Glomerular visceral epithelial cell (primary cell): ENCODE measurements around the gene AOX1.
A peak's percentile ranks its signal among the peaks of the same experiment; 100 is the strongest.
"Not testable (repeated sequence)": the region's sequence is repeated elsewhere in the genome, so short reads cannot be mapped to it uniquely, and the experiment has no call there.

ENCODE experiments used
- DNase-seq: peaks from one replicate; pipeline ENCODE4 v3.0.0-alpha.2; 2016; ENCODE audit errors: extremely low spot score

Gene AOX1

DNA sequence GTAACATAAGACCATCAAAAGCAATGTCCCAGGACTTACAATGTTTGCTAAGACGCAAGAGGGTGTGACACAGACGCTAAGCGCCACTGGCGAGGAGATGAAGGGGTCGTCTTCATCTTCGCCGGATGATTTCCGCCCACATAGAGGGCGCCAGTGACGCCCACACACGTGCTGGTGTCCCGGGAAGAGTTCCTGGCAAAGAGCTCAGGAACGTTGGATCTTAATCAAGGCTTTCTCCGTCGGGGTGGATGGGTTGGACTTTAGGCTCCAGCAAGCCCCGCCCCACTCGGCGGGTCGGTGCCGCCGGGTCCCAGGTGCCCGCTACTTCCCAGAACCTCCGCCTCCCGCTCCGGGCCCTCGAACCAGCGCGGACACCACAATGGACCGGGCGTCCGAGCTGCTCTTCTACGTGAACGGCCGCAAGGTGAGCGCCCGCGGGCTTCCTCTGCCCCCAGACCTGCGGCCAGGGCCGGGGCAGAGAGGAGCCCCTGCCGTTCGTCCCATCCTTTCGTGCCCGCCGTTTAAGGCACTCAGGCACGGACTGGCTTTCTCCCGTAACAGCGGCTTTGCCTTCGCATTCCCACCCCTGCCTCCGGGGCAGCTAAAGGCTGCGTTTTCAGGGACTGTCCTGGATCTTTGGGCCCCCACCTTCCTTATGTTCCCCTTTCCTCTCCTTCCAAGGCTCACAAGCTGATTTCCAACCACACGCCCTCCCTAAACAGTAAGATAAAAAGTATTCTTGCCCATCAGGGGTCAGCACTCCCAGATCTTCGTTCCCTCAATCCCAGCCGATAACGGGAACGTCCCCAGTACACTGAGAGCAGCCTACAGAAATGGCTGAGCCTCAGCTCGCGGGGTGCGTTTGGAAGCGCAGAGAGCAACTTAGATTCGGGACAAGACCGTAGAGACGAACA, at the start of gene AOX1:
TSS of gene AOX1 (plus strand) at position 285 of the 914 bp plus-strand sequence. CDS start at position 380, 95 bp downstream.
- no peak for DNase-seq

DNA sequence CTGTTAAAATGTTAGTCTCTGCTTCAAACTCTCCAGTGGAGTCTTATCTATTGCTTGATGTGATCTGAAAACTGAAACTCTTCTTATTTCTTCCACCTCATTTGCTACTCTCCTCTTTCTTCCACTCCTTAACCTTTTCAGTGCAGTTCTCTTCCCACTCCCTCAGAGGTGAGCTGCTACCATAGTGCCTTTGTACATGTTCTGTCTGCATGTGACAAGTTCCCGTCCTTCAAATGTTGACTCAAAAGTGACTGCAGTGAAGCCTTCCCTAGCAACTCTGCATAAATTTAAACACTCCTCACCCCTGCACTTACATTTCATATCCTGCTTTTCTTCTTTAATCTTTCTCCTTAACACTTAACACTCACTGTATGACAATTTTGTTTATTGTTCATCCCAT, 47.7 kb upstream of the AOX1 start:
- DNase-seq = no peak

DNA sequence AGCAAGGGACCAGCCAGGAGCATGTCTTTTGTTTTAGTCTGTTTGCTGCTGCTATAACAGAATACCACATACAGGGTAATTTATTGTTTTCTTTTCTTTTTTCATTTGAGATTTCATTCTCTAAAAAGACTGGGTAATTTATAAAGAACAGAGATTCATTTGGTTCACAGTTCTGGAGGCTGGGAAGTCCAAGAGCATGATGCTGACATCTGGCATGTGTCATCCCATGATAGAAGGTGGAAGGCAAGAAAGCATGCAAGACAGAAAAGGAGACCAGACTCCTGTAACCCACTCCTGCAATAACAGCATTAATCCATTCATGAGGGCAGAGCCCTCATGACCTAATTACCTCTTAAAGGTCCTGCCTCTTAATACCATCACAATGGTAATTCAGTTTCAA, 45.0 kb upstream of the AOX1 start:
- no peak for DNase-seq

DNA sequence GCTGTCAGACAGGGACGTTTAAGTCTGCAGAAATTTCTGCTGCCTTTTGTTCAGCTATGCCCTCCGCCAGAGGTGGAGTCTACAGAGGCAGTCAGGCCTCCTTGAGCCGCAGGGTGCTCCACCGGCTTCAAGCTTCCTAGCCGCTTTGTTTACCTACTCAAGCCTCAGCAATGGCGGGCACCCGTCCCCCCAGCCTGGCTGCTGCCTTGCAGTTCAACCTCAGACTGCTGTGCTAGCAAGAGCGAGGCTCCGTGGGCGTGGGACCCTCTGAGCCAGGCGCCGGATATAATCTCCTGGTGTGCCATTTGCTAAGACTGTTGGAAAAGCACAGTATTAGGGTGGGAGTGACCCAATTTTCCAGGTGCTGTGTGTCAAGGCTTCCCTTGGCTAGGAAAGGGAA, 19.2 kb upstream of the AOX1 start:
- DNase-seq = not testable (repeated sequence)

DNA sequence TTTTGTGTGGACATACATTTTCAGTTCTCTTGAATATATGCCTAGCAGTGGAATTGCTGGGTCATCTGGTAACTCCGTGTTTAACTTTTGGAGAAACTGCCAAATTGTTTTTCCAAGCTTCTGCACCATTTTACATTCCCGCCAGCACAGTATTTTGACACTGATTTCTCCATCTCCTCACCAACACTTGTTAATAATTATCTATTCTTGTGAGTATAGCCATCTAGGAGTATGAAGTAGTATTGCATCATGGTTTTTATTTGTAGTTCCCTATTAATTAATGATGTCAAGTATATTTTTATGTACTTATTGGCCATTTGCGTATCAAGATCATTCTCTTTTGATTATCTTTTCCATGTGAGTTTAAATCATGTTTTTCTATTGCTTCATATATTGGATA, 17.9 kb upstream of the AOX1 start:
- DNase-seq = no peak

DNA sequence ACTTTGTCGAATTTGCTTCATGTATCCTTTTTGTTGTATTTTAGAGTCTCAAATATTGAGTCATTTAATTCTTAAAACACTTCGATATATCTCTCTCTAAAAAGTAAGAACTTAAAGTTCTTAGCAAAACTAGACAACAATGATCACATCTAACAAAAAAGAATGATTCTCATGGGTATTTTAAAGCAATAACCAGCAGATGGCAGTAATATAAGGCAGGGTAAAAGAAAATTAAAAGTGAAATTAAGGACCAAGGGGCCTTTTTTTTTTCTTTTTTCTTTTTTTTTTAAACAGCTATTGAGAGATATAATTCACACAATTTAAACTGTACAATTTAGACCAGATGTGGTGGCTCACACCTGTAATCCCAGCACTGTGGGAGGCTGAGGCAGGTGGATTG, 9.9 kb upstream of the AOX1 start:
- DNase-seq = no peak

DNA sequence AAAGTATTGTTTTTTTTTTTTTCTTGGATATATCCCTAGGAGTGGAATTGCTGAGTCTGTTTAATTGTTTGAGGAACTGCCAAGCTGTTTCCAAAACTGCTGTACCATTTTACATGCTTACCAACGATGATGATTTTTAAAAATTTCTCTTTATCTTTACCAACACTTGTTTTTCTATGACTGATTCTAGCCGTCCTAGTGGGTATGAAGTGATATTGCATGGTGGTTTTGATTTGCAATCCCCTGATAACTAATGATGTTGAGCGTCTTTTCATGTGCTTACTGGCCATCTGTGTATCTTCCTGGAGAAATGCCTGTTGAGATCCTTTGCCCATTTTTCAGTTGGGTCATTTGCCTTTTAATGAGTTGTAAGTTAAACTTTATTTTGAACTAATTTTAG, 8.8 kb upstream of the AOX1 start:
- no peak for DNase-seq

DNA sequence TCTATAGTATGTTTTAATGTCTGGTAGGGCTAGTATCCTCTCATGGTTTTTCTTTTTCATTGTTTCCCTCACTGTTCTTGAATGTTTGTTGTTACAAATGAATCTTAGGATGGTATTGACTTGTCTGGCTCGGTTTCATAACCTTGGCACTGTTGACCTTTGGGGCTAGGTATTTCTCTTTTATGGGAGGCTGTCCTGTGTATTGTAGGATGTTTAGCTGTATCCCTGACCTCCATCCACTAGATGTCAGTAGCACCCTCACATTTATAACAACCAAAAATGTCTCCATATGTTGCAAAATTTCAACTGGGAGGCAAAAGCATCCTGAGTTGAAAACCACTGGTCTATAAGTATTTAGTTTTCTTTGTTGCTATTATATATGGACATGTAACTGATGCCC, 7.0 kb upstream of the AOX1 start:
- DNase-seq = peak; percentile 46

DNA sequence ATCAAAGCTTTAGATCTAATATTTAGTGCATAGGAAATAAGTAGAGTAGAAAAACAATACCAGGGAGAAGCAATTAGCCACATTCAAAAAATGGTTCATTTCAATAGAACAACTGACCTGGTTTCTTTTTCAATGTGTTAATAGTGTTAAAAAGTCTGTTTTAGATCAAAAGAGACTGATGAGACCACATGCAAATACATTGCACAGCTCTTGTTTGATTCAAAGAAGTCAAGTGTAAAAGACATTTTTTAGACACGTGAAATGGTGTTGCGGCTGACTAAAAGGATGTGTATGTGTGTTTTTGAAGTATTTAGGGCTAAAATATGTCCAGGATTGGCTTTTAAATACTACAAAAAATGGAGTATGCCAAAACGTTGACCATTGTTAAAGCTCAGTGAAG, 1.2 kb upstream of the AOX1 start:
- no peak for DNase-seq

DNA sequence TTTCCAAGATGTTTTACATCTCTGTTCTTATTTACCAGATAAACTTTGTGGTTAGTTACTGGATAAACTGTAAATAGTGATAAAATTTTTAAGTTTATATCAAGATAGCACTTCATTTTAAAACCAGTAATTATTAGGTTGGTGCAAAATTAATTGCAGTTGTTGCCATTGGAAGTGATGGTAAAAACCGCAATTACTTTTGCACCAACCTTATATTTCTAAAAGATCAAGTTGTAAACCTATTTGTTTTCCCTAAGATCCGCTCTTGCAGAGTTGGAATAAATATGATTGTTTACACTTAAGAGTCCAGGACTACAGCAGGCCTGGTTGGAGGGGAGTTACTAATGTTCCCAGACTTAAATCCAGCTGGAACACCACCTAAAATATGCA, 479 bp upstream of the AOX1 start:
- no peak for DNase-seq

DNA sequence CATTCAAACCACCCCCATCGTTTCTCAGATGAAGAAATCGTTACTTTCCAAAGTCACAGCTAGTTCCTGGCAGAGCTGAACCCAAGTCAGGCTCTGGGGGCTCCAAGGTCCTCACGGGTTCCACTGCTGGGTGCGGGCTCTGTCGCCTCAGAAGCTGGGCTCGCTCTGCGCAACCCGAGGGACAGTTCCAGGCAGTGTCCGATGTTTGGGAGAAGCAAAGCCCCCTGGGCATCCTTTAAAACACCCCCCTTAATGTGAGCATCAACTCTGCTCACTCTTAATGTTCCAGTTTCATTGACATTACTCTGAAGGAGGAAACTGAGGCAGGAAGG, 796 bp downstream of the AOX1 start:
- no peak for DNase-seq

DNA sequence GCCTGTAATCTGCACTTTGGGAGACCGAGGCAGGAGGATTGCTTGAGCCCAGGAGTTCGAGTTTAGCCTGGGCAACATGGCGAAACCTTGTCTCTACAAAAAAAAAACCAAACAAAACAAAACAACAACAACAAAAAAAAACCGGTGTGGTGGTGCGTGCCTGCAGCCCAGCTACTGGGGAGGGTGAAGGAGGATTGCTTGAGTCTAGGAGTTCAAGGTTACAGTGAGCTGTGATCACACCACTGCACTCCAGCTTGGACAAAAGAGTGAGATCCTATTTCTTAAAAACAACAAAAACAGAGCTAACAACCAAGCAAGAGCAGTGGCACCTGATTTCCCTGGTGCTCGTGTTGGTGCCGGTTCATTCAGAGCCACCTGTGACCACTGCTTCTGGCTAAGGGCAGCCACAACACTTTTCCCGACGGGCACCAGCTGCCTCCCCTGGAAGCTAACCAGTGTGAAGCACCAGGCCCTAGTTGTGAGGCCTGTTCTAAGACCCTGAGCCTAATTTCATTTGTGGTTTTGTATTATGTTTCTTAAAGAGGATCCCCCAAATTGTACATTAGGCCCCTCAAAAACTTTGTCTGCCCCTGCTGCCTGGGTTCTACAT, 1.3 kb downstream of the AOX1 start:
- DNase-seq = no peak

DNA sequence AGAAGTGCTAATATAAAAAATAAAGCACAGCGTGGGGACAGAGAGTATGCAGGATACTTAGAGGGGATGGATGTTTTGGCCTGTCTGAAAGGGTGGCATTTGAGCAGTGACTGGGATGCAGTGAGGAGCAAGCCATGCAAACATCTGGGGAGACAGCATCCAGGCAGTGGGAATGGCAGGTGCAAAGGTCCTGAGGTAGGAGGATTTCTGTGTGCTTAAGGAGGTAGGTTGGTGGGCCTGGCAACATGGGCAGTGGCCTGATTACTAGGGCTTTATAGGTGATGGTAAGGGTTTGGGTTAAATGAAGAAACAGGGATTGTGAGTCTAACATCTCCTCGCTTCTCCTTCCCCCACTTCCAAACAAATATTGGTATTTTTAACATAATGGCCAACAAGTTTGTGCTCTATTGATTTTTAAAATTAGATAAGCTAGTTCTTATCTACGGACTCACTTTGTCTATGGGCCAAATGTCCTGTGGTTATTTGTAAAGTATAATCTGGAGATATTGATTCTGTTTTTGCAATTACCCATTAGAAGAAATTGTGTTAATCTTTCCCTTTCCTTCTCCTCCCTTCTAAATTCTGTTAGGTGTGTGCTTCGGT, 2.4 kb downstream of the AOX1 start:
- DNase-seq = no peak

DNA sequence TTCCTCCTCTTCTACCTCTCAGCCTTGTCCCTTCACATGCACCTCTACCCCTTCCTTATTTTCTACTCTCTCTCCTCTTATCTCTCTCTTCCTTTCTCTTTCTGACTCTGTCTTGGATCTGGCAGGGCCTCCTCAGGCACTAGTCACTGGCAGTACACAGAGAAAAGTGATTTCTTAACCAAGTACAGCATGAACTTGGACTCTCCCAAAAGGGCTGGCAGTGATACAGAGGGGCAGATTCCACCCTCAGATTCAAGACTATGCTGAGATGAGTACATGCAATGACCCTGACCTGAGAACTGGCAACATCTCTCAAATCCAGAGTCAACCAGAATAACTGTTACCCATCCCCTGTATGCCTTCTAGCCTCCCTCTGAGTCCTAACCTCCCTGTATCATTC, 4.3 kb downstream of the AOX1 start:
- DNase-seq = no peak

DNA sequence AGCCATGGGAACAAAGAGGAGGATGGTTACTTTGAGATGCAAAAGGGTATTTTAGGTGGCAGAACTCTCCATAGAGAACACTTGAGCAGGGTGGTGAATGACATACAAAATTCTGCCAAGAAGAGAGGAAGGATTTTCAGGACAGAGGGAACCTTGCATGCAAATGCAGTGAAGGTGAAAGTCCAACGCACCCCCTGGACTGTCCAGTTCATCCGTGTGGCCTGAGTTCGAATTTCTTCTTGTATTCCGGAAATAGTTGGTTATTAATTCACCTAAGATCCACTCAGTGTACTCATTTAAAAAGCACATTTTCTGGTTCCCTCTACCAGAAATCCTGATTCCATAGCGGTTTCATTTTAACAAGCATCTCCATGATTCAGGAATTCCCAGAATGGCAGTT, 5.5 kb downstream of the AOX1 start:
- DNase-seq = no peak

DNA sequence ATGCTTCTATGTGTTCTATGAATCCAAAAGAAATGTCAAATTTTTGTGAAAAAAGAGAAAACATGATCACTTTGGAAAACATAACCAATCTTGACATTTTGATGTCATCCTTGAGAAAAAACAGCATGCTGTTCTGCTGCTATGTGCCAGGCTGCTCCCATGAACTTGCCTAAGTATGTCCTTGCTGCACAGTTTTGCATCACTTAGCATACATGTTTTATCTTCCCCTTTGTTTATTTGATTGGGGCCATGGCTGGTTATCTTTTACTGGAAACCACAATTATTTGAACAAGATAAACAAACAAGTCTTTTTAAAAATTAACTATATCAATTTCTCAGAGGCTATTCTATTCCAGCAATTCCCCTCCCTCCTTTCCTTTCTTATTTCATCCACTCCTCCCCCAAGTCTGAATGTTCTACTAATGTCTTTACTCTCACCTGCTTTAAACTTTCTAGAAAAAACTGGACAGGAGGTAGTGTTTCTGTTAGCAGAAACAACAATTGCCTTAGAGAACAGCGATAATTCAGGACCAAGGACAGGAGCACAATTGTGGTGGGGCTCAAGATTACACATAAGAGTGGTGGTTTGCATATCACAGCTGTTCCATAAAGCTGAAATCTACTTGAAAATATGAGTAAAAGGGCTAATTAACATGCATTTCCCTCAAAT, 6.7 kb downstream of the AOX1 start:
- DNase-seq = no peak

DNA sequence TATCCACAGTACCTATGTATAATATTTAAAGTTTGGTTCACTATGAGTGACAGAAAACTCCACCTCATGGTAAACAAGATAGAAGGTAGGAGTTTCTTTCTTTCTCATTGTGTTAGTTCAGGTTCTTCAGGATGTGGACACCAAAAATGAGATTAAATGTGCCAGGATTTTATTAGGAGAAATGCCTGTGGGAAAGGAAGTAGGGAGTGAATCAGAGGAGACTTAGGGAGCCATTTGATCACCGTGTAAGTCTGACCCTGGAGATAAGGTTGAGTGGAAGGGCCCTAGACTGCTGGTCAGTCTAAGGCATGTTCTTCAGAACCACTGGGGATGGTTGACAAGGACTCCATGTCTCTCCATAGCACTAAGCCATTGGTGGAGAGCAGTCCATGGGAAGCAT, 8.1 kb downstream of the AOX1 start:
- no peak for DNase-seq

DNA sequence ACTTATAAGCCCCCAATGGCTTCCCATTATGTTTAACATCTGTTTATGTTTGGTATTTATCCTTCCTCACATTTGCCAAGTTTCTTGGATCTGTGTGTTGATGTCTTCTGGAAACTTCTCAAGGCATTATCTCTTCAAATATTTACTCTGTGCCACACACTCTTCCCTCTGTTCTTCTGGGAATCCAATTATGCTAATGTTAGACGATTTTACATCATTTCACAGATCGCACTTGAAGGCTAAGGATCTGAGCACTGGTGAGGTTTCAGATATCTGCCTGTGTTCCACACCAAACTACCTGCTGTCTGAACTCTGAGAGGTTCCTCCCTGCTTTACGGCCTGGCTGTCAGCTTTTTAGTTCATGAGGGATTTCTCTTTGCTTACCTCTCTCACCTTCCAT, 10.1 kb downstream of the AOX1 start:
- no peak for DNase-seq

DNA sequence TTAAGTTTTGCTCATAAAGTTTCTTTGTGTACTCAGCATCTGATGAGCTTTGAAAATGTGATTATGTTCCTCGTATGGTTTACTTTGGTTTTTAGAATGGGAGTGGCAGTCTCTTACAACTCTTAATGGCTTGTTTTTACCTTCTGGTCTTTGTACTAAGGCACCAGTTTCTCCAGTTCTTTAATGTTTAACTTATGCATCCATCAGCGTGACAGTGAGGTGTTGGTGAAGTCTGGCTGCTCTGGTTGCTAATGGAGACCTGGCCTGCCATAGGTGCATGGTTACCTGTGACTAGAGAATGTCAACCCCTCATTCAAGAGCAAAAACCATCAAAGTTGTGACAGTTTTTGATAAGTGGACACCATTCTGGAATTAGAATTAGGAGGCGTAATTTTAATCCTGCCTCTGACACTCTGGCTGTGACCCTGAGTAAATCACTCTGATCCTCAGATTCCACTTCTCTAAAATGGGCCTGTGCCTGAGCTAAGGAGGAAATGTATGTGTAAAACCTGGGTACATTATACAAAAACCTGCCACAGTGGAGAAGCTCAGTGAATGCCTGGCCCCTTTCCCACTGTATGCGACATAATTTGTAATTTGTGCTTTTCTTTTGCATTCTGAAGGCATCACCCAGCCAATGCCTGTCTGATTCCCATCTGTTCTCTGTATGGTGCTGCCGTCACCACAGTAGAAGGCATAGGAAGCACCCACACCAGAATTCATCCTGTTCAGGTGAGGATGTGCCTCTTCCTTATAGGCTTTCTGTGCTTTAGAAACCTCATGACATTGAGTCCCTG, 11.2 kb downstream of the AOX1 start:
- DNase-seq = no peak

DNA sequence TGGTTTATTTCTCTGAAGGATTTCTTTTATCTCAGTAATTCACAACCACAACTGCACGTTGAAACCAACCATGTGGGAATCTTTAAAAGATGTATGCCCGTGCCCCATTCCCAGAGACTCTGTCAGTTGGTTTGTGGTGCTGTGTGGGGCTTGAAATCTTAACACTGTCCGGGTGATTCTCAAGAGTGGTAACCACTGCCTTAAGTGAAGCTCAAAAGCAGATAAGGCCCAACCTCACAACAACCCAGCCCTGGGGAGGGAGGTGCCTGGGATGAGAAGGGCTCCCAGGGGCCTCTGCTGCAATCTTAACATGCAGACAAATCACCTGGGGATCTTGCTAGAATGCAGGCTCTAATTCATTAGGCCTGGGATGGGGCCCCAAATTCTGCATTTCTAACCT, 13.4 kb downstream of the AOX1 start:
- DNase-seq = no peak

DNA sequence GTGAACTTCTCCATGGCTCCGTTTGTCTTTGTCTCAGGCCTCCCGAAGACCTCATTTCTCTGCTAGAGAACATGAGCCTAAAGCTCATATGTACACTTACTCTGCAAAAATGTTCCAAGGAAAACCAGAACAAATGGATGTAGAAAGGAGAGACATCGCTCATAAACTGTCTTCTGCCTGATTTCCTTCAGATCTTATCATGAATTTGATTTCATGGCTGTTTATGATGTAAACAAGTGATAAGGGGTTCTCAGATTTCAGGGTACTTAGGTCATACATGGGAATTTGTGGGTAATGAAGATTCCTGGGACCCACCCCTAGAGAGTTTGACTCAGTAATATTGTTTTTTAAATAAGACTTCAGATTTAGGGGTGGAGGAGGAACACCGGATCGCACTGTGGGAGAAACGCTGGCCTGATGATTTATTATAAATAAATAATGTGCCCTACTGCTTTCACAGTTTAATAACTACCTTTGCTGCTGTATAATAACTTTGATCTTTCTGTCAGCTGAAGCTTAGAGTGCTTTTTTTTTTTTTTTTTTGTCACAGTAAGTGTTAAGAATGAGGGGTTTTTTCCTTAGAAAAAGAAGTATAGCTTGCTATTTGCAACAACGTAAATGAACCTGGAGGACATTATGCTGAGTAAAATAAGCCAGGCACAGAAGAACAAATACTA, 14.9 kb downstream of the AOX1 start:
- DNase-seq = no peak
